Ovary (tissue), 9 donors: ENCODE results near the gene ADARB2. TPM values are rescaled to one million over a fixed set of nuclear protein-coding genes. Genes with fewer than 3 reads are reported as not detected.

Experiments
- DNase-seq, 5 donors: peaks; one replicate each; pipeline ENCODE4 v3.0.0-alpha.2; 2019 to 2020
- H3K27ac ChIP-seq, 2 donors: fragments of 200-600 bp; one replicate each; pipeline versions ENCODE4 v1.5.1 to v1.8.0; 2019 to 2022
- H3K27me3 ChIP-seq: fragments of 200-600 bp; one replicate; pipeline ENCODE4 v1.8.0; 2022
- H3K36me3 ChIP-seq: fragments of 200-600 bp; sonication (generic); one replicate; pipeline ENCODE4 v1.5.1; 2019
- H3K4me1 ChIP-seq: one replicate; pipeline ENCODE4 v1.8.1; 2013; ENCODE audit warnings: mild to moderate bottlenecking, moderate library complexity; ENCODE audit not compliant: insufficient read depth
- H3K4me3 ChIP-seq: fragments of 200-600 bp; sonication (generic); one replicate; pipeline ENCODE4 v1.5.1; 2017
- H3K9me3 ChIP-seq, 2 donors: fragments of 200-600 bp in 1 of 2; sonication (generic) in 1 of 2; one replicate each; pipeline versions ENCODE4 v1.5.1 to v1.8.1; 2013 to 2019; ENCODE audit warnings: mild to moderate bottlenecking in 1 of 2, moderate library complexity in 1 of 2
- CTCF ChIP-seq, 3 donors: fragments of 450-650 bp in 2 of 3; fragments of 200-600 bp in 1 of 3; IDR thresholded peaks; one replicate each; pipeline versions ENCODE4 v1.5.1 to v1.8.0; 2016 to 2022; ENCODE audit warnings: antibody characterized with exemption in 3 of 3, mild to moderate bottlenecking in 1 of 3
- EP300 ChIP-seq: sonication (generic); formaldehyde crosslinking; IDR thresholded peaks from one replicate; pipeline ENCODE4 v1.6.1; 2017; ENCODE audit warnings: antibody characterized with exemption
- POLR2A ChIP-seq: fragments of 450-650 bp; IDR thresholded peaks from one replicate; pipeline ENCODE4 v1.6.1; 2017; ENCODE audit warnings: antibody characterized with exemption, mild to moderate bottlenecking, moderate library complexity
- whole genome bisulfite sequencing, 3 donors: extraction: QIAGEN DNeasy Blood & Tissue Kit in 1 of 3; methylation state at CpG; one replicate each; pipeline versions ENCODE4 v1.1.5 to v1.1.7; 2013 to 2017; 5-methylcytosine and 5-hydroxymethylcytosine counted together
- intact Hi-C, 4 donors: fragments of 100-400 bp; cut with DNase I; formaldehyde crosslinking; loops; one replicate each; pipeline versions ENCODE4 v1.11.0 to v1.15.1; 2022 to 2023
- polyA plus RNA-seq, 2 donors: library from polyadenylated mRNA; stranded (reverse); fragments of 200-250 nt in 1 of 2; fragments of 350-450 nt in 1 of 2; fragmentation: Illumina TruSeq in 1 of 2; extraction: RNeasy Lipid Tissue Mini Kit (QIAGEN cat#74804) in 1 of 2; gene quantifications; one replicate each; pipeline ENCODE4 v1.2.3, GENCODE V29; 2013 to 2014
- total RNA-seq, 7 donors: library from RNA; depleted of rRNA in 2 of 7; stranded (reverse); fragments of >200 nt in 2 of 7; fragmentation: NEBNext Ultra II Directional in 3 of 7; extraction: Animal tissue kit (Norgen Biotek cat#: 25700) in 3 of 7; gene quantifications; one replicate each; pipeline versions ENCODE4 v1.1.0 to v1.2.4, GENCODE V29; 2016 to 2023
- donor health status: DM: no; HTN: no; CAD: no; lungs with moderate emphysema.
- donor health status: DM: no; HTN: no; CAD: no.
- donor health status: Bipolar disorder and iron deficiency.
- donor health status: DM: yes; HTN: yes; CAD: no.
- donor health status: DM: no; HTN: no; CAD: no.
- donor health status: DM: yes; HTN: yes; CAD: no.

The ADARB2 gene
- total and polyA plus RNA-seq, 9 donors = 0.12 to 2.0 (median 0.36) TPM; not detected in 2

GRCh38 chr10:1206601-1207000 is 530.7 kb downstream of the ADARB2 start:
- H3K27ac ChIP-seq = no peak overlapping the region
- no peaks in the 10 kb centered on the region for H3K36me3 ChIP-seq
- no peaks in the 10 kb centered on the region for H3K27me3 ChIP-seq
- no peak for TF ChIP-seq CTCF (IDR thresholded peaks at IDR 0.05)
- no peak for TF ChIP-seq EP300
- no peak for TF ChIP-seq POLR2A
- intact Hi-C loops = no loop called here
- 94 to 95% (median 95%) methylated on average over 19 of the region's 19 CpGs for WGBS, 3 donors
- no peak overlapping the region for H3K4me3 ChIP-seq
- H3K9me3 ChIP-seq = no peaks in the 10 kb centered on the region
- H3K4me1 ChIP-seq = no peaks in the 10 kb centered on the region
- DNase-seq = no peak

- Histone ChIP-seq H3K9me3 (no peaks in the 10 kb centered on the region), H3K27me3 (no peaks in the 10 kb centered on the region), H3K4me1 (no peaks in the 10 kb centered on the region), H3K27ac (no peak overlapping the region), H3K36me3 (no peaks in the 10 kb centered on the region), H3K4me3 (no peak overlapping the region)
- no peak for DNase-seq
- intact Hi-C loops = no loop called here
- 82 to 84% (median 83%) methylated on average over 21 to 23 of the region's 23 CpGs for WGBS, 3 donors
- TF ChIP-seq EP300 = no peak
- no peak for TF ChIP-seq POLR2A
- TF ChIP-seq CTCF (IDR thresholded peaks at IDR 0.05) = no peak
These were observed 531.2 kb downstream of the ADARB2 start for GRCh38 chr10:1206101-1206500.

GRCh38 chr10:1205450-1206030 is 531.8 kb downstream of the ADARB2 start:
- Histone ChIP-seq H3K4me3 (no peak overlapping the region), H3K9me3 (no peaks in the 10 kb centered on the region), H3K4me1 (no peaks in the 10 kb centered on the region), H3K27me3 (no peaks in the 10 kb centered on the region), H3K27ac (no peak overlapping the region), H3K36me3 (no peaks in the 10 kb centered on the region)
- WGBS, 3 donors = 84 to 89% (median 88%) methylated on average over 24 to 27 of the region's 27 CpGs
- no peak for TF ChIP-seq POLR2A
- no peak for TF ChIP-seq EP300
- no peak for TF ChIP-seq CTCF (IDR thresholded peaks at IDR 0.05)
- DNase-seq = no peak
- intact Hi-C loops = no loop called here

GRCh38 chr10:1204434-1205326 is 532.6 kb downstream of the ADARB2 start:
- no peak for TF ChIP-seq CTCF (IDR thresholded peaks at IDR 0.05)
- TF ChIP-seq POLR2A = no peak
- TF ChIP-seq EP300 = no peak
- Histone ChIP-seq H3K4me1 (peaks cover 5% of the 10 kb centered on the region), H3K9me3 (no peaks in the 10 kb centered on the region), H3K36me3 (no peaks in the 10 kb centered on the region), H3K27me3 (no peaks in the 10 kb centered on the region), H3K27ac (no peak overlapping the region), H3K4me3 (no peak overlapping the region)
- intact Hi-C loops = no loop called here
- 90 to 91% (median 90%) methylated on average over 26 of the region's 26 CpGs for WGBS, 3 donors
- no peak for DNase-seq
